Stimulated activated effector memory CD8-positive, alpha-beta T cell treated with anti-CD3 and anti-CD28 coated beads, Interleukin-12 subunit alpha, Interleukin-12 subunit beta, amount 100 ng/mL, for 72 hours (primary cell): ENCODE measurements around the gene CDK6.
A peak's percentile ranks its signal among the peaks of the same experiment; 100 is the strongest.

Experiments used
- ATAC-seq: fragments of 150-1000 bp; cut with Tn5 transposase; 2 replicates; pipeline ENCODE4 v1.10.0; 2021
- DNase-seq, 2 donors: peaks; one replicate each; pipeline ENCODE4 v3.0.0; 2021 to 2022; ENCODE audit warnings: low spot score in 2 of 2
- H3K27ac Mint-ChIP-seq: one replicate; pipeline ENCODE4 v1.8.0; 2022; ENCODE audit warnings: mild to moderate bottlenecking, mixed read lengths
- H3K36me3 Mint-ChIP-seq: one replicate; pipeline ENCODE4 v1.8.0; 2022; ENCODE audit warnings: mild to moderate bottlenecking, mixed read lengths
- H3K4me1 Mint-ChIP-seq: one replicate; pipeline ENCODE4 v1.8.0; 2022; ENCODE audit warnings: mixed read lengths
- H3K4me3 Mint-ChIP-seq: one replicate; pipeline ENCODE4 v1.8.0; 2022; ENCODE audit warnings: mild to moderate bottlenecking, mixed read lengths
- H3K9me3 Mint-ChIP-seq: one replicate; pipeline ENCODE4 v1.8.0; 2022; ENCODE audit warnings: mixed read lengths

CDK6 gene

GRCh38 chr7:92837000-92837749, 802 bp upstream of the CDK6 start:
- ATAC-seq: no peak
- Mint-ChIP-seq H3K9me3 (no peaks in the 10 kb centered on the region), H3K4me3 (peak overlapping the region; percentile 84), H3K27ac (peak overlapping the region; percentile 99), H3K36me3 (peaks cover 40% of the 10 kb centered on the region), H3K4me1 (peaks cover 38% of the 10 kb centered on the region)
- DNase-seq: peak in 1 of 2 donors; percentile 78

GRCh38 chr7:92835851-92836488, 403 bp downstream of the CDK6 start:
- Mint-ChIP-seq H3K27ac (peak overlapping the region; percentile 99), H3K4me3 (peak overlapping the region; percentile 84), H3K4me1 (peaks cover 44% of the 10 kb centered on the region), H3K9me3 (no peaks in the 10 kb centered on the region), H3K36me3 (peaks cover 52% of the 10 kb centered on the region)
- peak; percentile 12 for ATAC-seq
- DNase-seq: peak in 1 of 2 donors; percentile 79

- H3K9me3 Mint-ChIP-seq: no peaks in the 10 kb centered on the region
- peaks cover 58% of the 10 kb centered on the region for H3K36me3 Mint-ChIP-seq
- H3K4me3 Mint-ChIP-seq: peak overlapping the region; percentile 84
- peak overlapping the region; percentile 99 for H3K27ac Mint-ChIP-seq
- DNase-seq (peak; percentile 43 to 83), ATAC-seq (no peak)
- H3K4me1 Mint-ChIP-seq: peaks cover 44% of the 10 kb centered on the region
These were observed 1.0 kb downstream of the CDK6 start for GRCh38 chr7:92835261-92835850.

GRCh38 chr7:92834507-92835260, 1.7 kb downstream of the CDK6 start:
- H3K27ac Mint-ChIP-seq: peak overlapping the region; percentile 99
- DNase-seq (no peak), ATAC-seq (no peak)
- H3K36me3 Mint-ChIP-seq: peaks cover 65% of the 10 kb centered on the region
- no peaks in the 10 kb centered on the region for H3K9me3 Mint-ChIP-seq
- peaks cover 44% of the 10 kb centered on the region for H3K4me1 Mint-ChIP-seq
- peak overlapping the region; percentile 84 for H3K4me3 Mint-ChIP-seq

- peaks cover 49% of the 10 kb centered on the region for H3K4me1 Mint-ChIP-seq
- peak overlapping the region; percentile 99 for H3K27ac Mint-ChIP-seq
- peak overlapping the region; percentile 84 for H3K4me3 Mint-ChIP-seq
- ATAC-seq: peak; percentile 68
- DNase-seq: peak; percentile 70 to 91
- no peaks in the 10 kb centered on the region for H3K9me3 Mint-ChIP-seq
- peaks cover 72% of the 10 kb centered on the region for H3K36me3 Mint-ChIP-seq
These were observed 2.4 kb downstream of the CDK6 start for GRCh38 chr7:92833766-92834506.

- Mint-ChIP-seq H3K36me3 (peaks cover 79% of the 10 kb centered on the region), H3K4me1 (peaks cover 52% of the 10 kb centered on the region), H3K4me3 (peak overlapping the region; percentile 84), H3K27ac (peak overlapping the region; percentile 99), H3K9me3 (no peaks in the 10 kb centered on the region)
- DNase-seq: peak; percentile 85 to 93
- ATAC-seq: peak; percentile 79
These were observed 3.2 kb downstream of the CDK6 start for GRCh38 chr7:92833024-92833765.

- H3K27ac Mint-ChIP-seq: peak overlapping the region; percentile 99
- H3K36me3 Mint-ChIP-seq: peaks cover 86% of the 10 kb centered on the region
- H3K4me1 Mint-ChIP-seq: peaks cover 57% of the 10 kb centered on the region
- ATAC-seq: peak; percentile 17
- DNase-seq: no peak
- no peaks in the 10 kb centered on the region for H3K9me3 Mint-ChIP-seq
- peak overlapping the region; percentile 84 for H3K4me3 Mint-ChIP-seq
These were observed 3.8 kb downstream of the CDK6 start for GRCh38 chr7:92832534-92833023.

- DNase-seq: no peak
- peaks cover 92% of the 10 kb centered on the region for H3K36me3 Mint-ChIP-seq
- peaks cover 57% of the 10 kb centered on the region for H3K4me1 Mint-ChIP-seq
These were observed 4.4 kb downstream of the CDK6 start for GRCh38 chr7:92831716-92832533.

GRCh38 chr7:92830532-92831110, 5.8 kb downstream of the CDK6 start:
- Mint-ChIP-seq H3K9me3 (no peaks in the 10 kb centered on the region), H3K4me3 (peak overlapping the region; percentile 84), H3K27ac (peak overlapping the region; percentile 99), H3K36me3 (peaks cover 100% of the 10 kb centered on the region), H3K4me1 (peaks cover 69% of the 10 kb centered on the region)
- ATAC-seq (no peak), DNase-seq (no peak)

More at GRCh38 chr7:92831716-92832533, 4.4 kb downstream of the CDK6 start:
- Mint-ChIP-seq H3K27ac (peak overlapping the region; percentile 99), H3K4me3 (peak overlapping the region; percentile 84), H3K9me3 (no peaks in the 10 kb centered on the region)
- ATAC-seq: no peak

- Mint-ChIP-seq H3K4me3 (peak overlapping the region; percentile 84), H3K36me3 (peaks cover 100% of the 10 kb centered on the region), H3K4me1 (peaks cover 75% of the 10 kb centered on the region), H3K9me3 (no peaks in the 10 kb centered on the region), H3K27ac (peak overlapping the region; percentile 99)
- DNase-seq (no peak), ATAC-seq (no peak)
These were observed 6.3 kb downstream of the CDK6 start for GRCh38 chr7:92830027-92830426.

- Mint-ChIP-seq H3K9me3 (no peaks in the 10 kb centered on the region), H3K4me3 (peak overlapping the region; percentile 49), H3K4me1 (peaks cover 84% of the 10 kb centered on the region), H3K27ac (no peak overlapping the region), H3K36me3 (peaks cover 100% of the 10 kb centered on the region)
- DNase-seq (no peak), ATAC-seq (no peak)
These were observed 8.8 kb downstream of the CDK6 start for GRCh38 chr7:92827464-92828120.

GRCh38 chr7:92826258-92826938, 10.0 kb downstream of the CDK6 start:
- Mint-ChIP-seq H3K4me3 (peak overlapping the region; percentile 49), H3K4me1 (peaks cover 79% of the 10 kb centered on the region), H3K36me3 (peaks cover 95% of the 10 kb centered on the region), H3K27ac (no peak overlapping the region), H3K9me3 (no peaks in the 10 kb centered on the region)
- no peak for ATAC-seq
- no peak for DNase-seq
